Measurements from ENCODE around the gene ZNF425.
"Not testable (repeated sequence)": the region's sequence is repeated elsewhere in the genome, so short reads cannot be mapped to it uniquely, and the experiment has no call there.

ZNF425 gene

DNA sequence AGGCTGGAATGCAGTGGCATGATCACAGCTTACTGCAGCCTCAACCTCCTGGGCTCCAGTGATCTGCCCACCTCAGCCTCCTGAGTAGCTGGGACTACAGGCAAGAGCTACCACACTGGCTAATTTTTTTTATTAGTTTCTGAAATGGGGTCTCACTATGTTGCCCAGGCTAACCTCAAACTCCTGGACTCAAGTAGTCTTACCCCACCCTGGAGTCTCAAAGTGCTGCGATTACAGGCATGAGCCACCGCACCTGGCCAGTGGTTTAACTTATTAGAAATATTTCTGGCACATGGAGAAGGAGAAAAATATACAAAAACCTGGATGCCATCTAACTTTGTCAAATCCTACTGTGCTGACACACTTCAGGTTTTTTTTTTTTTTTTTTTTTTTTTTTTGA, 50.8 kb downstream of the ZNF425 start:
- no peak for DNase-seq

DNA sequence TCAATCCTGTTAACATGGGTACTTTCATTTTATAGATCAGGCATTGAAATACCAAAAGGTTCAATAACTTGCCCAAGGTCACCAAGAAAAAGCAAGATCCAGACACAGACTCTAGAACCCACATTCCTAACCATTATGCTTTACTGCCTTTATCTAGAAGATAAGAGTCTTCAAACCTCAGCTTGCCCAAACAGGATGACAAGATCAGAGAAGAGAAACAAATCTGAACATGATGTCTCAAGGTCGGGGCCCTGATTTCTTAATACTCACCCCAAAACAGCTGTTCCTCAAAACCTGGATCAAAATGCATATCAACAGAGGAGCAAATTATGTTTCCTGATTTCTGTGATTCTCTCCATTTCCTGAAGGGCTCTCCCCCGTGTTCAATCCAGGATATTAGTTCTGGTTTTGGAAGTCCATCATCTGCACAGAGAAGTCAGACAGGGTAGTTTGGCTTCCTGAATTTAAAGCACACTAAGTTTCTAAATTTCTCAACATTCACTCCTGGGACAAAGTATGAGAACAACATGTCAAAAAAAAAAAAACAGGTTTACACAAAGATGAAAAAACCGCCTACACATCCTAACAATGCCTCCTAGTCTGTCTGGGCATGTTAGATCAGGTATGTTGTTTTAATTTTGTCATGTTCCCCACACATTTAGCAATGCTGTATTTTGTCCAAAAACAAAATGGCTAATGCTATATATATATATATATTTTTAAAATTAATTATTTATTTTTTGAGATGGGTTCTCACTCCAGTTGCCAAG, 51.8 kb downstream of the ZNF425 start:
- no peak for DNase-seq

DNA sequence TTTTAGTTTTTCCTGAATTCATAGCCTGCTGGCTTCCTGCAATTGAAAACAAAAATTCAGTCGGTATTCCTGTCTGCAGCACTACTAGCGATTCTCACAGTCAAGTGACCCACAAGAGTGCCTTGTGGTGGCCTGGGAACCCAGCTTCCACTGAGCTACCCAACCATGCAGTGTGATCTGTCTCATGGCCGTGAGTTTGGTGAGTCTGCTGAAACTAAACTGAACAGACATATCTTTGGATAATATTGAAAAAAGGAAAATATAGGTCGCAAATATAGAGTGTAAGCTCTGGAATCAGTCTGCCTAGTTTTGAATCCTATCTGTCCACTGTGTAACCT, 53.7 kb downstream of the ZNF425 start:
- no peak for DNase-seq

DNA sequence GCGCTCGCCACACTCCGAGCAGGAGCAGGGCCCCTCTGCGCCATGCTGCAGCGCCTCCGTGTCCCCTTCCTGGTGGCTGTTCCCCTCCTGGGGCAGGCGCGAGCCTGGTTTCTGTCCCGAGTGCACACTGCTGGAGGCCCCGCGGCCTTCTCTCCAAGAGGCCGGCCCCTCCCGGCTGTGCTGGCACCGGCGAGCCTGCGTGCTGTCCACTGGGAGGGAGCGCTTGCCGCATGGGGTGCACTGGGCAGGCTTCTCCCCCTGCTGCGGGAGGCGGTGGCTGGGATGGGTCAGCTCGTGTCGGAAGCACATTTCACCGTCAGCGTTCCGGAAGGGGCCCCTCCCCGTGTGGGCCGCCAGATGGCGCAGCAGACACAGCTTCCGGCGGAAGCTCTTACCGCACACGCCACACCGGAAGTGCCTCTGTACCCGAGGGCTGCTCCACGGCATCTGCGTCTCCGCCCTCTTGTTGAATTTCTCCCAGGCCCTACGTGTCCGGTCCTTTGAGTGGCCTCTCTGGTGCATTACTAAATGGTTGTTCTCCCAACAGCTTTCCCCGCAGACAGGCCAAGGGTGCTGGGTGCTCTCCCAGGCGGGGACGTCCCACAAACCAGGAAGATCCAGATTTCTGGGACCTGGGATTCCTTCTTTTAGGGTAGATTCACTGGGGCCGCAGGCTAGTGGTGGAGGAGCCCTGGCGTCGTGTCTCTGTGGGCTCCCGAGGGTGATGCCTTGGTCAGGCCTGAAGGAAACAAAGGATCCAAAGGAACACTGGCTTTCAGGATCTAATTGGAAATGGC, 54.3 kb downstream of the ZNF425 start:
- peak in 1 of 56 donors; percentile 6 for DNase-seq

DNA sequence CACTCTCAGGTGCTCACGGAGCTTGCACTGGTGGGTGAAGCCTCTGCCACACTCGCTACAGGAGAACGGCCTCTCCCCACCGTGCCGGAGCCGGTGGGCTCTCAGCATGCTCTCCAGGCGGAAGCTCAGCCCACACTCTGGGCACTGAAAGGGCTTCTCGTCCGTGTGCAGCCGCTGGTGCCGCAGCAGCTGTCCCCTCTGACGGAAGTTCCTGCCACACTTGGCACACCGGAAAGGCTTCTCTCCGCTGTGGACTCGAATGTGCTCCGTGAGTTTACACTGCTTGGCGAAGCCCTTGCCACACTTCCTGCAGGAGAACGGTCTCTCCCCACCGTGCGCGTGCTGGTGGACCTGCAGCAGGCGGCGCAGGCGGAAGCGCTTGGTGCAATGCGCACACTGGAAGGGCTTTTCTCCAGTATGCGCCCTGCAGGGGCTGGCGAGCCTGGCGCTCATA, 54.9 kb downstream of the ZNF425 start:
- no peak for DNase-seq

DNA sequence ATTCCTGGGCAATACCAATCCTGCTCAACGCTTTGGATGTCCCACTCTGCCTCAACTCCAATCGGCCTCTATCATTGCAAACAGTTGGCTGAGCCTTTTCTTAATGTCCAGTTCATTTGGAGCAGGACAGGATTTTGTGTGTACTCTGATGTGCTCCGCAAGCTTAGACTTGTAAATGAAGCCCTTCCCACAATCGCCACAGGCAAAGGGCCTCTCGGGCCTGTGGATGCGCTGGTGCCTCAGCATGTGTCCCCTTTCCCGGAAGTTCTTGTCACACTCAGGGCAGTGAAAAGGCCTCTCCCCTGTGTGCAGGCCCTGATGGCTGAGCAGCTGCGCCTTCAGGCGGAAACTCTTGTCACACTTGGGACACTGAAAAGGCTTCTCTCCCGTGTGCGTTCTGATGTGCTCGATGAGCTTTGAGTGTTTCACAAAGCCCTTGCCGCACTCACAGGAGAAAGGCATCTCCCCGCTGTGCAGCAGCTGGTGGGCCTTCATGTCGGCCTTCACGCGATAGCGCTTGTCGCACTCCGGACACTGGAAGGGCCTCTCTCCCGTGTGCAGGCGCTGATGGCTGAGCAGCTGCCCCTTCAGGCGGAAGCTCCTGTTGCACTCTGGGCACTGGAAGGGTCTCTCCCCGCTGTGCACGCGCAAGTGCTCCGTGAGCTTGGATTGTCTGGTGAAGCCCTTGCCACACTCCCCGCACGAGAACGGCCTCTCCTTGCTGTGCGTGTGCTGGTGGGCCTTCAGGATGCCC, 55.6 kb downstream of the ZNF425 start:
- no peak for DNase-seq

DNA sequence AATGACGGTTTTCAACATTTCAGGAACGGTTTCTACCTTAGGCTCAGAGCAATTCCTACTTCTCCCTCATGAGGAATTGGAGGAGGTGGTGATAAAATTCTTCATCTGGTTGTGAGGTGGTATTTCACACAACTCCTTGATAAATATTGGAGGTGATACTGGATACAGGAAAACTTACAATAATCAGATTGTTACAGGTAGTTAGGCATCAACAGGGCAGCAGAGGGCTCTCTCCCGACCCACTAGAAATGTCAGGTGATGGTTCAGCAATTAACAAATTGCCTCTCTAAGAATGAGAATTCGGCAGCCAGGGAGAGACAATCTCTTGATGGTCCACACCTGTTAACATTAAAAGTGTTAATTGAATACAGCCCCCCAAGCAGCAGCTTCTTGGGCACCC, 58.3 kb downstream of the ZNF425 start:
- peak in 2 of 56 donors; percentile 4 to 14 for DNase-seq

DNA sequence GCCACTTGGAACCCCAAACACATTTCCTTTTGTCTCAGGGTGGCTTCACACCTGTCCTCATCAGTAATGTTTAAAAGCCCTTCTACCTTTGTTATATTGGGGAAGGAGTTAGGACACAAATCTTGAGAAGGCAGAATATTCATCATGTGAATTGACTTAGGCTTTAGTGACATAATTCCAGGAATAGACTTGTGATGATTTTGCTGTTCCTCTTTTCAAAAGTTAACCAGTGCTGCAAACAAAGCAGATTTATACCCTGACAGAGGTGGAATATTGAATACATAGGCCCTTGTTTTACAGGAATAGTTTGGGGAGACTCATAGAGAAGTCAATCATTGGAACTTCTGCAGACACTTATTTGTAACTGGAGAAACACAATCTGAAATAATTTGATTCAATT, 62.6 kb downstream of the ZNF425 start:
- no peak for DNase-seq

DNA sequence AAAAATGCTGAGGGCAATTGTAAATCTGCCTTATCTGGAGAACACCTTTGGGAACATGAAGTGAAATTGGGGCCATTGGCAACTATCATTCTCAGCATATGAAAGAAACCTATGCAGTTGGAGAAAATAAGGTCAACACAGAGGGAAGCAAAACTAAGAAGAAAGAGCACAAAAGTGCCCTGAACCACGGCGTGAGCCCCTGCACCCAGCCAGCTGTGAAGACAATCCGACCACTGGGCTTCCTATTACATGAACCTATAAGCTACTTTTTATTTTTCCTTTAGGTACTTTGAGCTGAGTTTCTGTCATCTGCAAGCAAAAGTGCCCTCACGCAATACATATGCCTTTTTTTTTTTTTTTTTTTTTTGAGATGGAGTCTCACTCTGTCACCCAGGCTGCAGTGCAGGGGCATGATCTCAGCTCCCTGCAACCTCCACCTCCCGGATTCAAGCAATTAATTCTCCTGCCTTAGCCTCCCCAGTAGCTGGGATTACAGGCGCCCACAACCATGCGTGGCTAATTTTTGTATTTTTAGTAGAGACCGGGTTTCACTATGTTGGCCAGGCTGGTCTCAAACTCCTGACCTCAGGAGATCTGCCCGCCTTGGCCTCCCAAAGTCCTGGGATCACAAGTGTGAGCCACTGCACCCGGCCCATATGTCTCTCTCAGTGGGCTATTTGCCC, 63.8 kb downstream of the ZNF425 start:
- DNase-seq = not testable (repeated sequence)

DNA sequence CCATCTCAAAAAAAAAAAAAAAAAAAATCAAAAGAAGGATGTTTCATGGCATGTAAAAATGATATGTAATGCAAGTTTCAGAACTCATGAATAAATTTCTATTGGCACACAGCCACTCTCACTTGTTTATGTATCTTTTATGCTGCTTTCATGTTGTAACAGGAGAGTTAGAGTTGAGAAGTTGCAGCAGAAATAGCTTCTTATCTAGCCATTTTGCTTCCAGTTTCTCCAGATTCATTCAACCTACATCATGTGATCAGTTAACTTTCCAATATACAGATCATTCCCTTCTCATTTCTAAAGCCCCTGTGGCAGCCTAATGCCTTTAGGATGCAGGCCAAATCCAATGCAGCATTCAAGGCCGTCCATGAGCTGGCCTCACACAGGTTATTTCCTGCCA, 66.0 kb downstream of the ZNF425 start:
- DNase-seq = no peak

DNA sequence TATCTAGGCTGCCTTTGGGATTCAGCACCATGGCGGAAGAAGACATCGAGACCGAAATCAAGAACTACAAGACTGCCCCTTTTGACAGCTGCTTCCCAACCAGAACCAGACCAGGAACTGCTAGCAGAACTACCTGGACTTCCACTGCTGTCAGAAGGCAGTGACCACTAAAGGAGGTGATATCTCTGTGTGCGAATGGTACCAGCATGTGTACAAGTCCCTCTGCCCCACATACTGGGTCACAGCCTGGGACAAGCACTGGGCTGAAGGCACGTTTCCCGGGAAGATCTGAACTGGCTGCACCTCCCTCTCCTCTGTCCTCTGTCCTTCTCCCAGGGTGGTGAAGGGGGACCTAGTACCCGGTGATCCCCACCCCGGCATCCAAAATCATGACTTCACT, 72.2 kb downstream of the ZNF425 start:
- no peak for DNase-seq

DNA sequence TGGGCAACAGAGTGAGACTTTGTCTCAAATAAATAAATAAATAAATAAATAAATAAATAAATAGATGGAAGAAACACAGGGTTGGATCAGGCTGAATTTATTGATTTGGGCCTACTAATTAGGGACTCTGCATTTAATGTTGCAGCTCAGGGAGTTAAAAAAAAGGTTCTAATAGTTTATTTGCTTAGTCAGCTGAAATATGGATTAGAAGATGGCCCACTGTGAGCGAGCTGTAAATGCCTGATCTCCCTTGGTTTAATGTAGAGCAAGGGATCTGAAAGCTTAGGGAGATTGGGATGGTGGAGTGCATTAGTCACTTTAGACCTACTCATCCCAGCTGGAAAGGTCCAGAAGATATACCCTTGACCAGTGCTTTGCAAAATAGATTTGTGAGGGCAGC, 72.7 kb downstream of the ZNF425 start:
- DNase-seq = no peak

Data from nucleus accumbens (tissue), 56 donors.